Osteocyte (in vitro differentiated cells): ENCODE measurements around the gene VWF. TPM values are rescaled to one million over a fixed set of nuclear protein-coding genes. Genes with fewer than 3 reads are reported as not detected.

Experiments
- DNase-seq: peaks from one replicate; pipeline ENCODE4 v3.0.0; 2021; ENCODE audit warnings: mixed read lengths; ENCODE audit not compliant: unreplicated experiment; ENCODE audit errors: extremely low spot score
- H3K27ac Mint-ChIP-seq: one replicate; pipeline ENCODE4 v1.8.0; 2021; ENCODE audit warnings: mild to moderate bottlenecking, mixed read lengths; ENCODE audit not compliant: unreplicated experiment
- H3K27me3 Mint-ChIP-seq: one replicate; pipeline ENCODE4 v1.8.0; 2021; ENCODE audit warnings: mixed read lengths; ENCODE audit not compliant: unreplicated experiment
- H3K36me3 Mint-ChIP-seq: one replicate; pipeline ENCODE4 v1.8.0; 2021; ENCODE audit warnings: mixed read lengths; ENCODE audit not compliant: unreplicated experiment
- H3K4me1 Mint-ChIP-seq: one replicate; pipeline ENCODE4 v1.8.0; 2021; ENCODE audit warnings: mixed read lengths; ENCODE audit not compliant: unreplicated experiment
- H3K4me3 Mint-ChIP-seq: one replicate; pipeline ENCODE4 v1.8.0; 2021; ENCODE audit warnings: mild to moderate bottlenecking, moderate library complexity, mixed read lengths; ENCODE audit not compliant: unreplicated experiment
- H3K9me3 Mint-ChIP-seq: one replicate; pipeline ENCODE4 v1.8.0; 2021; ENCODE audit warnings: mixed read lengths; ENCODE audit not compliant: unreplicated experiment
- total RNA-seq: library from RNA; stranded (reverse); gene quantifications from 2 replicates; pipeline ENCODE4 v1.2.1, GENCODE V29; 2021
- TF ChIP-seq, protein P1 (sequence below): fragments of 200-600 bp; sonication (generic); IDR thresholded peaks from 2 replicates; pipeline ENCODE4 v1.5.0; 2021; ENCODE audit warnings: antibody characterized with exemption, mild to moderate bottlenecking, moderate library complexity

Gene VWF
- total RNA-seq, 1 donor from 2014 or later: 0.13 TPM

DNA sequence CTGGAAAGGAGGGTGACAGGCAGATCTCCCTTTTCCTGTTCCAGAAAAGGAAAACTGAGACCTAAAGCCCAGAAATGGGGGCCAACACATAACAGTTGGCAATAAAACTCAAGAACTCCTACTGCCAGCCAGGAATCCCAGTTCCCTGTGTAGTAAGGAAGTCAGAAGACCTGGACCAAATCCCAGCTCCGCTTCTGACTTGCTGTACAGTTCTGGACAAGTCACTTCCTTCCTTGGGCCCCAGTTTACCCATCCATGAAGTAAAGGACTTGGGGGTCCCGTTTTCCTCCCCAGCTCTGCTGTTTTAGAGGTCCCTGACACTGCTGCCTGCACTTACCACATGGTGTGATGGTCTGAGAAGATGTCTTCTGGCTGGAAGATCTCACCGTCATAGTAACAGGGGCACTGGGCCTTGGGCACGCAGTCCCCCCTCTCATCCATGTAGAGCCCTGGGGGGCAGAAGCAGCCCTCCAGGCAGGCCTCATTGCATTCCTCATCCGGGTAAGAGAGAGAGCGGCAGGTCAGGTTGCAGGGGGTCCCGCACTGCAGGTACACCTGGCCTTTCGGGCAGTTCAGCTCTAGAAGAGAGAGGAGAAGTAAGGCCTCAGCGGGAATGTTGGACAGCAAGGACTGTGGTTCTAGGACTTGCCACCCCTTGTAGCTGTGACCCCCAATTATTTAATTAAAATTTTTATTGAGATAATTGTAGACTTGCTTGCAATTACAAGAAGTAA lies 72.1 kb downstream of the VWF start:
- Mint-ChIP-seq H3K27me3 (no peaks in the 10 kb centered on the region), H3K9me3 (no peaks in the 10 kb centered on the region), H3K4me1 (peaks cover 50% of the 10 kb centered on the region), H3K36me3 (no peaks in the 10 kb centered on the region), H3K4me3 (no peak overlapping the region), H3K27ac (peak overlapping the region; percentile 72)
- TF ChIP-seq, protein P1, sequence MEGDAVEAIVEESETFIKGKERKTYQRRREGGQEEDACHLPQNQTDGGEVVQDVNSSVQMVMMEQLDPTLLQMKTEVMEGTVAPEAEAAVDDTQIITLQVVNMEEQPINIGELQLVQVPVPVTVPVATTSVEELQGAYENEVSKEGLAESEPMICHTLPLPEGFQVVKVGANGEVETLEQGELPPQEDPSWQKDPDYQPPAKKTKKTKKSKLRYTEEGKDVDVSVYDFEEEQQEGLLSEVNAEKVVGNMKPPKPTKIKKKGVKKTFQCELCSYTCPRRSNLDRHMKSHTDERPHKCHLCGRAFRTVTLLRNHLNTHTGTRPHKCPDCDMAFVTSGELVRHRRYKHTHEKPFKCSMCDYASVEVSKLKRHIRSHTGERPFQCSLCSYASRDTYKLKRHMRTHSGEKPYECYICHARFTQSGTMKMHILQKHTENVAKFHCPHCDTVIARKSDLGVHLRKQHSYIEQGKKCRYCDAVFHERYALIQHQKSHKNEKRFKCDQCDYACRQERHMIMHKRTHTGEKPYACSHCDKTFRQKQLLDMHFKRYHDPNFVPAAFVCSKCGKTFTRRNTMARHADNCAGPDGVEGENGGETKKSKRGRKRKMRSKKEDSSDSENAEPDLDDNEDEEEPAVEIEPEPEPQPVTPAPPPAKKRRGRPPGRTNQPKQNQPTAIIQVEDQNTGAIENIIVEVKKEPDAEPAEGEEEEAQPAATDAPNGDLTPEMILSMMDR: no peak
- no peak for DNase-seq

DNA sequence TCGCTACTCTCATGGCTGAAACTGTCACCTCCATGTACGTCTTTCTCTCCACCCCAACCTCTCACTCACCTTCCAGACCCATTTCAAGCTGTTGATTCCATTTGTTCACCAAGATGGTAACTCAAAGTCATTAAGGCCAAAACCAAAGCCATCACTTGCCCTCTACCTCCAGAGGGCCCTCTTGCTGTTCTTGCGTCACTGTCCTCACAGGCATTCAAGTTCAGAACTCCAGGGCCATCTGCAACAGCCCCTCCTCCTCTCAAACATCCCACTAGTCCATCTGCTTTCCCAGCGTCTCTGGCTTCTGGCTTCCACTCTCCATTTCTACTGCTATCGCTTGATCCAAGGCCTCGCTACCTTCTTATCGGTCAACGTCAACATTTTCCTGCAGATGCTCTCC lies 74.5 kb downstream of the VWF start:
- Mint-ChIP-seq H3K4me1 (peaks cover 53% of the 10 kb centered on the region), H3K36me3 (no peaks in the 10 kb centered on the region), H3K27me3 (no peaks in the 10 kb centered on the region), H3K4me3 (no peak overlapping the region), H3K27ac (peak overlapping the region; percentile 72), H3K9me3 (no peaks in the 10 kb centered on the region)
- no peak for DNase-seq
- TF ChIP-seq, protein P1: no peak

DNA sequence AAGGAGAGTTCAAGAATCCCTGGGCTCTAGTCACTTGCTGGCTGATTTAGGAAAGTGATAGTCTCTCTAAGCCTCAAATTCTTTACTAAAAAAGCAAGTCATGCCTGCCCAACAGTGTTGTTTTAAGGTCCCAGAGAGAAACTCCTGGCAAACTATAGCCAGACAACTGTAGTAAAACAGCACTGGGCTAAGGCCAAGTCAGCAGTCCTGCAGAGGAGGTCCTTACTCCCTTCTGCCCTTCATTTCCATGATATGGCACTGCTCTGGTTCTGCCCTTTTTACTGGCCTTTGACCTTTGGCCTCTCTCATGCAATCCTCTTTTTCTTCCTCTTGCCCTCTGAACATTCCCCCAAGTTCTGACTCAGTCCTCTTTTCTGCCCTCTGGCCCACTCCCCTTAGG lies 74.9 kb downstream of the VWF start:
- Mint-ChIP-seq H3K4me3 (no peak overlapping the region), H3K36me3 (no peaks in the 10 kb centered on the region), H3K27ac (peak overlapping the region; percentile 72), H3K4me1 (peaks cover 57% of the 10 kb centered on the region), H3K27me3 (no peaks in the 10 kb centered on the region), H3K9me3 (no peaks in the 10 kb centered on the region)
- TF ChIP-seq, protein P1: no peak
- DNase-seq: no peak

DNA sequence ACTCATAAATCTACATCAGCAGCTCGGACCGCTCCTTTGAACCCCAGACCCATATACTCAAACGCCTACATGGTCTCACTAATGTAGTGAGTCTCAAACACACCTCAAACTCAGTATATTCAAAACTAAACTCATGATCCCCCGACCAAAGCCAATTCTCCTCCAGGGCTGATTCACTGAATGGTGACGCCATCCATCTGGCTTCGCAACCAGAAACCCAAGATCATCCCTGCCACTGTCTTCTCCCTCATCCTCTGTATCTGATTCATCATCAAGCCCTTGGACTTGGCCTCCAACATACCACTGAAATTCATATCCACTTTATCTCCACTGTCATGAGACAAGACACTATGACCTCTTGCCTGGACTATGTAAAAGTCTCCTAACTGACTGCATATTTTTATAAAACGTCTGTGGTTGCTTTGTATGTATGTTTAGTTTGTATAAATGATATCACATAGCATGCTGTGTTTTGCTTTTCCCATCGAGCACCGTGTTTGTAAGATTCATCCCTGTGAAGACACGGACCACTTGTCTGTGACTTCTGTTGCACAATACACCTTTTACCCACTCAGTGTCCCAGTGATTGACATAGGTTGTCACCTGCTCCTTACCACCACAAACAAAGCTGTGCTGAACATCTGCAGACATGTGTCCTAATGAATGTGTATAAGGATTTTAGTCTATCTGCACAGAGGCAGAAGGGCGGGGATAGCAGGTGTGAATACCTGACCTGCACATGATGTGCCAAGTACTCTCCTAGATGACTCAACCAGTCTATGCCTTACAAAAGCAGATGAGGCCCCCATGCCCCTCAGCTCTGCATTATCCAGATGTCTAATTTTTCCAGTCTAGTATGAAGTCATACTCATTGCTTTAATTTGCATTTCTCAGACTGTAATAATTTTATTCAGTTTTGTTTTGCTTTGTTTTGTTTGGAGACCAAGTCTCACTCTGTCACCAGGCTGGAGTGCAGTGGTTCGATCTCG lies 76.9 kb downstream of the VWF start:
- TF ChIP-seq, protein P1: no peak
- no peak overlapping the region for H3K4me3 Mint-ChIP-seq
- DNase-seq: no peak
- H3K27ac Mint-ChIP-seq: no peak overlapping the region
- H3K27me3 Mint-ChIP-seq: no peaks in the 10 kb centered on the region
- H3K9me3 Mint-ChIP-seq: no peaks in the 10 kb centered on the region
- peaks cover 54% of the 10 kb centered on the region for H3K4me1 Mint-ChIP-seq
- no peaks in the 10 kb centered on the region for H3K36me3 Mint-ChIP-seq
